Astrocyte of the cerebellum (primary cell): ENCODE measurements around the gene PCIF1.
A peak's percentile ranks its signal among the peaks of the same experiment; 100 is the strongest.
"Not testable (repeated sequence)": the region's sequence is repeated elsewhere in the genome, so short reads cannot be mapped to it uniquely, and the experiment has no call there.

ENCODE experiments used
- DNase-seq: peaks from one replicate; pipeline ENCODE4 v3.0.0-alpha.2; 2011; ENCODE audit warnings: low read depth
- H3K4me3 ChIP-seq: 2 replicates; pipeline ENCODE4 v1.5.1; 2011; ENCODE audit warnings: mild to moderate bottlenecking, low read depth, low read length, moderate library complexity
- CTCF ChIP-seq: IDR thresholded peaks from 2 replicates; pipeline ENCODE4 v1.5.1; 2012; ENCODE audit warnings: low read length, low read depth, moderate library complexity, mild to moderate bottlenecking; ENCODE audit errors: missing control alignments
- in situ Hi-C: cut with HindIII; loops from 2 replicates; pipeline ENCODE4 v1.10.0; 2017; ENCODE audit warnings: low sequenced_read_pairs

The PCIF1 gene

DNA sequence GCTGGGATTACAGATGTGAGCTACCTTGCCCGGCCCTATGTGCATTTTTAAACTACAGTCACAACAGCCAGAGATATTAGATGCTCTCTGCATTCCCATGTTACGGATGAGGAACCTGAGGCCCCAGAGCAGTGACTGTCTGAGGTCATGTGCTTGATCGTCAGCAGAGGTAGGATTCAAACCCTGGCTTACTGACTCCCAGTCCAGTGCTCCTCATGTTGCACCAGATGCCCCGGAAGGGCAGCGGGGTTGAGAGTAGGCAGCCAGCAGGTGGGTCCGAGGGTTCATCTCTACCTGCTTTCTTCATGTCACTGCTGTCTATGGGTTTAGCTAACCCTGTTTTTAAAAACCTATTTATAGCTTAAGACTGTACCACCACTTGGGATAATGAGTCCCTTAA lies 46.8 kb downstream of the PCIF1 start:
- no peak for TF ChIP-seq CTCF
- no peak overlapping the region for H3K4me3 ChIP-seq
- in situ Hi-C loops = no loop called here
- no peak for DNase-seq

- no peak overlapping the region for H3K4me3 ChIP-seq
- DNase-seq = no peak
- in situ Hi-C loops = no loop called here
- no peak for TF ChIP-seq CTCF
Measured at GRCh38 chr20:45983279-45983743, 48.8 kb downstream of the PCIF1 start.

DNA sequence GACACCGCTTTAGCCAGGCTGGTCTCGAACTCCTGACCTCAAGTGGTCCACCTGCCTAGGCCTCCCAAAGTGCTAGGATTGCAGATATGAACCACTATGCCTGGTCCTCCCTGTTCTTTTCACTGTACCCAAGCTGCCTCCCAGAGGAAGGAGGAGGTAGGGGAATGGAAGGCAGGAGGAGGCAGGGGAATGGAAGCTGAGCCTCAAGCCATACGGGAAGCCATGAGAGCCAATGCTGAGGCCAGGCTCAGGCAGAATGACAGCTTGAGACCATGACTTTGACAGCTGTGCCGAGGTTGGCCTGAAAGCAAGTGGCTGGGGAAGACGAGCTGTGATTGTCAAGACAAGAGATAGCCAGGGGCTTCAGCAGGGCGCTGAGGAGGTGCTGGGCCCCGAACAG lies 51.1 kb downstream of the PCIF1 start:
- no peak for DNase-seq
- in situ Hi-C loops = no loop called here
- no peak for TF ChIP-seq CTCF
- no peak overlapping the region for H3K4me3 ChIP-seq

- no peak overlapping the region for H3K4me3 ChIP-seq
- peak; percentile 83 for TF ChIP-seq CTCF
- in situ Hi-C loops = no loop called here
- no peak for DNase-seq
Measured at GRCh38 chr20:45987108-45987780, 52.8 kb downstream of the PCIF1 start.

GRCh38 chr20:45988830-45989229 lies 54.3 kb downstream of the PCIF1 start:
- DNase-seq, H3K4me3 ChIP-seq, in situ Hi-C loops: not testable (repeated sequence)

- in situ Hi-C loops = no loop called here
- no peak overlapping the region for H3K4me3 ChIP-seq
- DNase-seq = no peak
- TF ChIP-seq CTCF = no peak
Measured at GRCh38 chr20:45991616-45992015, 57.1 kb downstream of the PCIF1 start.

DNA sequence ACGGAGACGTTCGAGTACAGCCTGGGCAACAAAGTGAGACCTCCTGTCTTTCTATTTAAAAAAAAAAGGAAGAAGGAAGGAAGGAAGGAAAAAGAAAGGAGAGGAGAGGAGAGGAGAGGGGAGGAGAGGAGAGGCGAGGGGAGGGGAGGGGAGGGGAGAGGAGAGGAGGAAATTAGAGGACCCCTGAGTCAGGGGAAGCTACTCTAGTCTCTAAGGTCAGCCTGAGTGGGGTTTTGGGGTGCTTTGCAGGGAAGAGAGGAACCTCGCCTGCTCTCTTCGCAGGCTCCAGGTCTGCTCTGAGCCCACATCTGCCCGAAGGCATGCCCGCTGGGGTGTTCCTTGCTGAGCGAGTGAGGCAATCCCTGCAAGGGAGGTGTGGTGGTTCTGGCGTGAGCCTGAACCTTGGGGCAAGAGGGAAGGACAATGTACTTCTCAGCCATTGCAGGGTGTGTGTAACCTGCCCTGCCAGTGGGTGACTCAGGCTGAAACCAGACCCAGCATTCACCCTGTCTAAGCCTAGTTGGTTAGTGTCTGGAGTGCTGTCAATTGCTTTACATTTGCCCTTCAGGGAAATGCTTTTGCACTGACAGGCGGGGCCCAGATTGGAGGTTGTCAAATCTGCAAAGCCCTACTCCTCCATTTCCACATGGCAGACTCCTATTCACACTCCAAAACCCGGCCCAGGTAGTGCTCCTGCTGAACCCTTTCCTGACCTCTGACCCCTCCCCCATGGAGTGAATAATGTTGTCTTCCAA lies 58.9 kb downstream of the PCIF1 start:
- DNase-seq = no peak
- in situ Hi-C loops = no loop called here
- H3K4me3 ChIP-seq = no peak overlapping the region
- TF ChIP-seq CTCF = no peak
